HCT116 (cell line): ENCODE measurements around the gene RRAGD. TPM values are rescaled to one million over a fixed set of nuclear protein-coding genes. Genes with fewer than 3 reads are reported as not detected.

Experiments used
- ATAC-seq: fragments of 200-7000 bp; cut with Tn5 transposase; 2 replicates; pipeline ENCODE4 v1.9.1; 2020; ENCODE audit warnings: mild to moderate bottlenecking, moderate library complexity
- BruUV-seq: library from RNA; stranded (reverse); fragments of 400-500 nt; replicated peaks from 2 replicates; lab custom pipeline; 2021; lab: Mats Ljungman, UMichigan
- CTCF ChIA-PET: fragments of 300-600 bp; sonication (Branson Sonifier 250); formaldehyde crosslinking; loops from one replicate; lab custom pipeline; 2021; ENCODE audit warnings: antibody characterized with exemption; lab: Charles Lee
- POLR2A ChIA-PET: fragments of 300-600, 350-600 bp; sonication (Branson Sonifier 250); formaldehyde crosslinking; loops from one replicate; lab custom pipeline; 2021; ENCODE audit warnings: antibody characterized with exemption; lab: Charles Lee
- RAD21 ChIA-PET, 2 experiments: fragments of 300-600 bp; sonication (Branson Sonifier 250); formaldehyde crosslinking; loops; one replicate each; lab custom pipeline; 2023; ENCODE audit warnings: low total read pairs in 2 of 2; ENCODE audit not compliant: uncharacterized antibody in 2 of 2, unreplicated experiment in 2 of 2, low non-redundant PET in 1 of 2; lab: Charles Lee
- DNase-seq: peaks from one replicate; pipeline ENCODE4 v3.0.0-alpha.2; 2010; ENCODE audit warnings: low read depth, low spot score
- H2AFZ ChIP-seq: fragments of 200-600 bp; shearing (Covaris generic), sonication (generic); 2 replicates; pipeline ENCODE4 v1.6.1; 2017; ENCODE audit warnings: low read depth, mixed run types, mixed read lengths, antibody characterized with exemption, low read length; ENCODE audit not compliant: poor library complexity, severe bottlenecking
- H3K27ac ChIP-seq: 2 replicates; pipeline ENCODE4 v1.5.1; 2012; ENCODE audit warnings: low read depth, low read length
- H3K27me3 ChIP-seq: fragments of 200-600 bp; sonication (generic); 2 replicates; pipeline ENCODE4 v1.6.1; 2016; ENCODE audit warnings: mixed run types, low read length, mixed read lengths; ENCODE audit not compliant: insufficient read depth
- H3K36me3 ChIP-seq, 2 experiments: fragments of 200-500 bp in 1 of 2; fragments of 200-600 bp in 1 of 2; sonication (Bioruptor generic) in 1 of 2; sonication (generic) in 1 of 2; 2 replicates each; pipeline versions ENCODE4 v1.5.1 to v1.6.1; 2014 to 2016; ENCODE audit warnings: low read length in 2 of 2, inconsistent platforms in 1 of 2, mixed read lengths in 1 of 2, mixed run types in 1 of 2; ENCODE audit not compliant: insufficient read depth in 2 of 2, control insufficient read depth in 1 of 2
- H3K4me1 ChIP-seq, 2 experiments: fragments of 200-600 bp in 1 of 2; sonication (generic) in 1 of 2; 2 replicates each; pipeline versions ENCODE4 v1.5.1 to v1.6.1; 2012 to 2017; ENCODE audit warnings: low read length in 2 of 2, inconsistent platforms in 1 of 2, mild to moderate bottlenecking in 1 of 2, mixed read lengths in 1 of 2, mixed run types in 1 of 2, moderate library complexity in 1 of 2; ENCODE audit not compliant: insufficient read depth in 2 of 2, control insufficient read depth in 1 of 2
- H3K4me2 ChIP-seq: fragments of 200-600 bp; sonication (generic); 2 replicates; pipeline ENCODE4 v1.6.1; 2017; ENCODE audit warnings: mixed run types, low read length, mixed read lengths
- H3K4me3 ChIP-seq, 2 experiments: fragments of 200-600 bp in 1 of 2; sonication (generic) in 1 of 2; replicated peaks in 1 of 2; 2 replicates each; pipeline ENCODE4 v1.5.1; 2011 to 2016; ENCODE audit warnings: low read length in 2 of 2, control low read depth in 1 of 2, low read depth in 1 of 2, mild to moderate bottlenecking in 1 of 2, mixed read lengths in 1 of 2, mixed run types in 1 of 2
- H3K79me2 ChIP-seq: fragments of 200-600 bp; sonication (generic); 2 replicates; pipeline ENCODE4 v1.6.1; 2017; ENCODE audit warnings: mild to moderate bottlenecking, mixed run types, low read length, moderate library complexity, mixed read lengths; ENCODE audit not compliant: insufficient read depth
- H3K9ac ChIP-seq: fragments of 200-600 bp; sonication (generic); 2 replicates; pipeline ENCODE4 v1.6.1; 2016; ENCODE audit warnings: low read length, mixed read lengths
- H3K9me2 ChIP-seq: fragments of 200-600 bp; sonication (generic), shearing (Covaris generic); 2 replicates; pipeline ENCODE4 v1.6.1; 2017; ENCODE audit warnings: mixed run types, mild to moderate bottlenecking, moderate library complexity; ENCODE audit not compliant: insufficient read depth
- H3K9me3 ChIP-seq, 2 experiments: fragments of 200-500 bp in 1 of 2; fragments of 200-600 bp in 1 of 2; sonication (Bioruptor generic) in 1 of 2; sonication (generic) in 1 of 2; 2 replicates each; pipeline ENCODE4 v1.6.1; 2014 to 2017; ENCODE audit warnings: low read length in 2 of 2, mixed read lengths in 2 of 2, inconsistent platforms in 1 of 2, low read depth in 1 of 2, mild to moderate bottlenecking in 1 of 2, mixed run types in 1 of 2, moderate library complexity in 1 of 2; ENCODE audit not compliant: control insufficient read depth in 1 of 2, insufficient read depth in 1 of 2
- H4K20me1 ChIP-seq: fragments of 200-600 bp; sonication (generic), shearing (Covaris generic); 2 replicates; pipeline ENCODE4 v1.6.1; 2017; ENCODE audit warnings: mixed run types, mild to moderate bottlenecking, moderate library complexity; ENCODE audit not compliant: insufficient read depth
- EGR1 ChIP-seq: IDR thresholded peaks from 2 replicates; pipeline ENCODE4 v1.6.1; 2012; ENCODE audit warnings: low read depth
- ELF1 ChIP-seq: IDR thresholded peaks from 2 replicates; pipeline ENCODE4 v1.6.1; 2012; ENCODE audit warnings: low read depth, borderline replicate concordance
- EZH2 ChIP-seq: fragments of 200-600 bp; sonication (generic); IDR thresholded peaks from 2 replicates; pipeline ENCODE4 v1.6.1; 2017; ENCODE audit warnings: antibody characterized with exemption, mixed run types
- JUND ChIP-seq: IDR thresholded peaks from 2 replicates; pipeline ENCODE4 v1.6.1; 2012
- MAX ChIP-seq: IDR thresholded peaks from 2 replicates; pipeline ENCODE4 v1.6.1; 2012
- SIN3A ChIP-seq: IDR thresholded peaks from 2 replicates; pipeline ENCODE4 v1.6.1; 2012; ENCODE audit warnings: low read depth
- SP1 ChIP-seq: IDR thresholded peaks from 2 replicates; pipeline ENCODE4 v1.6.1; 2012; ENCODE audit warnings: low read depth
- ZBTB33 ChIP-seq: IDR thresholded peaks from 2 replicates; pipeline ENCODE4 v1.6.1; 2011; ENCODE audit warnings: mild to moderate bottlenecking, low read length, moderate library complexity; ENCODE audit not compliant: insufficient replicate concordance; ENCODE audit errors: extremely low read depth
- intact Hi-C: fragments of 100-400 bp; cut with micrococcal nuclease; formaldehyde crosslinking; loops from 2 replicates; pipeline ENCODE4 v1.10.0; 2022
- total RNA-seq: library from RNA; stranded (reverse); gene quantifications from one replicate; pipeline ENCODE4 v1.2.1, GENCODE V29; 2021; ENCODE audit not compliant: unreplicated experiment

Gene RRAGD
- total RNA-seq, 1 experiment from 2014 or later: 15.9 TPM

GRCh38 chr6:89314692-89315091, 97.4 kb downstream of the RRAGD start:
- ChIA-PET CTCF (no interaction called here), POLR2A (no interaction called here), RAD21 (no interaction called here)
- BruUV-seq: no TSS peak
- no peaks in the 10 kb centered on the region for H3K27me3 ChIP-seq
- no peaks in the 10 kb centered on the region for H4K20me1 ChIP-seq
- H3K27ac ChIP-seq: no peak overlapping the region
- no peak overlapping the region for H3K4me2 ChIP-seq
- no peaks in the 10 kb centered on the region for H3K79me2 ChIP-seq
- intact Hi-C loops: no loop called here
- no peak for TF ChIP-seq ELF1
- TF ChIP-seq SIN3A: no peak
- no peak for TF ChIP-seq MAX
- TF ChIP-seq EZH2: no peak
- no peak for TF ChIP-seq EGR1
- TF ChIP-seq SP1: no peak
- no peak for TF ChIP-seq JUND
- no peak for TF ChIP-seq ZBTB33
- H3K36me3 ChIP-seq: no peaks in the 10 kb centered on the region
- H3K4me1 ChIP-seq: peaks cover 5 to 22% of the 10 kb centered on the region in 2 experiments; a peak in 2 of 4 replicates
- DNase-seq (no peak), ATAC-seq (no peak)
- H3K9me3 ChIP-seq: no peaks in the 10 kb centered on the region
- H3K9me2 ChIP-seq: no peaks in the 10 kb centered on the region
- H2AFZ ChIP-seq: no peak overlapping the region
- H3K4me3 ChIP-seq: no peak overlapping the region
- H3K9ac ChIP-seq: no peak overlapping the region

Other genes with a start within 250 kb of the RRAGD start
- not detected for gene GABRR1, start 194.9 kb downstream of the RRAGD start, total RNA-seq
- gene GABRR2, start 97.0 kb downstream of the RRAGD start, total RNA-seq: 0.57 TPM
- 23.3 TPM for gene UBE2J1, start 59.6 kb downstream of the RRAGD start, total RNA-seq
- gene ANKRD6, start 20.9 kb upstream of the RRAGD start, total RNA-seq: 9.9 TPM
- gene LYRM2, start 226.5 kb upstream of the RRAGD start, total RNA-seq: 26.3 TPM